Measurements from ENCODE around the gene MAGI2. TPM values are rescaled to one million over a fixed set of nuclear protein-coding genes. Genes with fewer than 3 reads are reported as not detected.

MAGI2 gene
- total RNA-seq, 3 donors from 2014 or later (not counting 1 experiment from before 2014, with no cell fraction given) = 0.09 to 0.48 (median 0.27) TPM

GRCh38 chr7:78396210-78396609 is 1057.3 kb downstream of the MAGI2 start:
- Mint-ChIP-seq H3K9me3 (peaks cover 8 to 9% of the 10 kb centered on the region in 2 donors), H3K27ac (no peak overlapping the region), H3K4me1 (no peaks in the 10 kb centered on the region), H3K36me3 (no peaks in the 10 kb centered on the region), H3K4me3 (no peak overlapping the region), H3K27me3 (ENCODE audit: low read depth in 2 of 2) (peaks cover 0 to 3% of the 10 kb centered on the region in 2 donors)
- H3K4me3 ChIP-seq (ENCODE audit: low read length) = no peak overlapping the region
- no peaks in the 10 kb centered on the region for H3K4me1 ChIP-seq (ENCODE audit: control insufficient read depth, insufficient read depth, low read length)
- DNase-seq = no peak
- no peaks in the 10 kb centered on the region for H3K36me3 ChIP-seq (ENCODE audit: control insufficient read depth, insufficient read depth, low read length)
- no peaks in the 10 kb centered on the region for H3K9me3 ChIP-seq (ENCODE audit: control insufficient read depth, insufficient read depth, low read length)
- no peak for TF ChIP-seq CTCF (IDR thresholded peaks at IDR 0.05)
- no peaks in the 10 kb centered on the region for H3K27me3 ChIP-seq (ENCODE audit: control insufficient read depth, insufficient read depth, low read length)
- WGBS (ENCODE audit: insufficient coverage) = 79% methylated on average over 3 of the region's 3 CpGs
- intact Hi-C loops (cut with micrococcal nuclease) = no loop called here
- H3K27ac ChIP-seq (ENCODE audit: low read length) = no peak overlapping the region
- ATAC-seq = no peak

GRCh38 chr7:78395298-78396036 is 1058.0 kb downstream of the MAGI2 start:
- Mint-ChIP-seq H3K4me3 (no peak overlapping the region), H3K36me3 (no peaks in the 10 kb centered on the region), H3K27ac (no peak overlapping the region), H3K27me3 (ENCODE audit: low read depth in 2 of 2) (peaks cover 0 to 3% of the 10 kb centered on the region in 2 donors), H3K9me3 (peaks cover 8 to 9% of the 10 kb centered on the region in 2 donors), H3K4me1 (no peaks in the 10 kb centered on the region)
- H3K4me3 ChIP-seq (ENCODE audit: low read length) = no peak overlapping the region
- ATAC-seq (no peak), DNase-seq (no peak)
- no CpG with 5 or more reads among the region's 2 CpGs for WGBS (ENCODE audit: insufficient coverage)
- no peaks in the 10 kb centered on the region for H3K27me3 ChIP-seq (ENCODE audit: control insufficient read depth, insufficient read depth, low read length)
- no peak for TF ChIP-seq CTCF (IDR thresholded peaks at IDR 0.05)
- no peaks in the 10 kb centered on the region for H3K4me1 ChIP-seq (ENCODE audit: control insufficient read depth, insufficient read depth, low read length)
- H3K27ac ChIP-seq (ENCODE audit: low read length) = no peak overlapping the region
- no peaks in the 10 kb centered on the region for H3K36me3 ChIP-seq (ENCODE audit: control insufficient read depth, insufficient read depth, low read length)
- no peaks in the 10 kb centered on the region for H3K9me3 ChIP-seq (ENCODE audit: control insufficient read depth, insufficient read depth, low read length)
- intact Hi-C loops (cut with micrococcal nuclease) = no loop called here

- no peak for TF ChIP-seq CTCF (IDR thresholded peaks at IDR 0.05)
- H3K27ac ChIP-seq (ENCODE audit: low read length) = no peak overlapping the region
- WGBS (ENCODE audit: insufficient coverage) = 83% methylated on average over 4 of the region's 4 CpGs
- H3K4me3 Mint-ChIP-seq = no peak overlapping the region
- intact Hi-C loops (cut with micrococcal nuclease) = no loop called here
- no peaks in the 10 kb centered on the region for H3K27me3 ChIP-seq (ENCODE audit: control insufficient read depth, insufficient read depth, low read length)
- H3K27ac Mint-ChIP-seq = no peak overlapping the region
- H3K27me3 Mint-ChIP-seq (ENCODE audit: low read depth in 2 of 2) = no peaks in the 10 kb centered on the region
- H3K36me3 ChIP-seq (ENCODE audit: control insufficient read depth, insufficient read depth, low read length) = no peaks in the 10 kb centered on the region
- H3K4me3 ChIP-seq (ENCODE audit: low read length) = no peak overlapping the region
- no peaks in the 10 kb centered on the region for H3K36me3 Mint-ChIP-seq
- no peaks in the 10 kb centered on the region for H3K9me3 ChIP-seq (ENCODE audit: control insufficient read depth, insufficient read depth, low read length)
- DNase-seq = no peak
- no peaks in the 10 kb centered on the region for H3K4me1 Mint-ChIP-seq
- no peak for ATAC-seq
- no peaks in the 10 kb centered on the region for H3K4me1 ChIP-seq (ENCODE audit: control insufficient read depth, insufficient read depth, low read length)
- peaks cover 2% of the 10 kb centered on the region in 2 donors for H3K9me3 Mint-ChIP-seq
Observed at GRCh38 chr7:78389022-78389421, 1064.4 kb downstream of the MAGI2 start.

DNA sequence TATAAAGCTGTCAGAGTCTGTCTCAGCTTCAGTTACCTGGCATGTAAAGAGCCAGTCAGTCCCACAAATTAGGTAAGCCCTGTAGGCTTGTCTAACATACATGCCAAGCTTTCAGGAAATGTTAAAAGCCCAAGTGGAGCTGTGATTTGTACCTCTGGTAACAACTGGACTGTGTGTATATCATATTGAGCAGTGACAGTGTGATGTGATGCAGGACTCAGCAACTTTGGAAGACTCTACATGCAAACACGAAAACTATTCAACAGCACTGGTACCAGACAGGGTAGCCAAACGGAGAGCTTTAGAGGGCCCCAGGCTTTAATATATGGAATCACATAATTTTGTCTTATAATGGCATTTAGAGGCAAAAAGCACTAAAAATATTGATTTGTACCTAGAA is 1066.9 kb downstream of the MAGI2 start:
- Mint-ChIP-seq H3K27ac (no peak overlapping the region), H3K4me1 (no peaks in the 10 kb centered on the region), H3K4me3 (no peak overlapping the region), H3K27me3 (ENCODE audit: low read depth in 2 of 2) (no peaks in the 10 kb centered on the region), H3K9me3 (peaks cover 0 to 4% of the 10 kb centered on the region in 2 donors), H3K36me3 (no peaks in the 10 kb centered on the region)
- Histone ChIP-seq H3K27me3 (ENCODE audit: control insufficient read depth, insufficient read depth, low read length) (no peaks in the 10 kb centered on the region), H3K9me3 (ENCODE audit: control insufficient read depth, insufficient read depth, low read length) (no peaks in the 10 kb centered on the region), H3K4me3 (ENCODE audit: low read length) (no peak overlapping the region), H3K4me1 (ENCODE audit: control insufficient read depth, insufficient read depth, low read length) (no peaks in the 10 kb centered on the region), H3K27ac (ENCODE audit: low read length) (no peak overlapping the region), H3K36me3 (ENCODE audit: control insufficient read depth, insufficient read depth, low read length) (no peaks in the 10 kb centered on the region)
- DNase-seq = no peak
- WGBS (ENCODE audit: insufficient coverage) = 86% methylated on average over 1 of the region's 2 CpGs
- intact Hi-C loops (cut with micrococcal nuclease) = no loop called here
- no peak for ATAC-seq
- TF ChIP-seq CTCF (IDR thresholded peaks at IDR 0.05) = no peak

Data from natural killer cell (primary cell).